Measurements from ENCODE around the gene TMEM9.

DNA sequence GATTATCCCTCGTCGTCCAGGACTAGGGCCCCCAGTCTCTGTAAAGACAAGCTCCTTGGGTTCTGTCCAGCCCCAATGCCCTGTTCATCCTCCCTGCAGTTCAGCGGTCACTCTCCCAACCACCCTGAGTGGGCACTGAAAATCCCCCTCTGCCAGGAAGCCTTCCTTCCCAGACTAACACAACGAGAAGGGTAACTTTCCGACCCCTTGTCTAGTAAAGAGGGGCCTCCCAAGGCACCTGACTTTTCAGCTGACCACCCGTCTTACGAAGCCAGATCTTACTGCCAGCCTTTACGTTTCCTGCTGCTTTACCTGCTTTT, 13.4 kb downstream of the TMEM9 start:
- TF ChIP-seq GATA2 (IDR thresholded peaks at IDR 0.05; ENCODE audit: low read depth, low read length) (no peak), GATA3 (IDR thresholded peaks at IDR 0.05; ENCODE audit: low read depth, low read length) (no peak)
